Measurements from ENCODE around the gene AGAP3.

- TF ChIP-seq YY1 (IDR thresholded peaks at IDR 0.05; ENCODE audit: insufficient read depth, insufficient read length) (no peak), ZNF274 (IDR thresholded peaks at IDR 0.05; ENCODE audit: low read depth, low read length) (no peak)
Observed at GRCh38 chr7:151104411-151105235, 18.3 kb downstream of the AGAP3 start.
